Body of pancreas (tissue), 4 donors: ENCODE measurements around the gene SLC35E1.

ENCODE experiments used
- POLR2A ChIP-seq, 3 donors: fragments of 450-650 bp; IDR thresholded peaks; one replicate each; pipeline ENCODE4 v1.6.1; 2016; ENCODE audit warnings: antibody characterized with exemption in 3 of 3, mild to moderate bottlenecking in 2 of 3
- TF ChIP-seq, protein P1 (sequence below), 7 experiments: fragments of 450-650 bp in 4 of 7; fragments of 200-600 bp in 3 of 7; sonication (generic) in 3 of 7; IDR thresholded peaks; one replicate each; pipeline ENCODE4 v1.5.1; 2016 to 2019; ENCODE audit warnings: antibody characterized with exemption in 7 of 7

DNA sequence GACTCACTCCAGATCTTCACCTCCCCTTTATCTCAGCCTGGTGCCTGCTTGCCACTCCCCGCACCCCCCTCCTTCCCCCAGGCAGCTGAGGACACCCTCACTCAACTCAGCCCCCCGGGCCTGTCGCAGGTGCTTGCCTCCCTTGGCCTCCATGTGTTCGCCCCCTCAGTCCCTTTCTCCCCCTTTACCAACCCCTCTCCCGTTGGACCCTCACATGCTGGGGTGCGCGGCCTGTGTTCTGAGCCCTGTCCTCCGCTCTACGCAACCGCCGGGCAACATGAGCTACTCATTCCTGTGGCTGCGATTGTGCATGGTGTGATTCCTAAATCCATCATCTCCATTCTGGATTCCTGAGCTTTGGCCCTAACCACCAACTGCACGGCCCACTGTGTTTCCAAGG lies 35.1 kb downstream of the SLC35E1 start:
- TF ChIP-seq POLR2A (IDR thresholded peaks at IDR 0.05), result no peak
- TF ChIP-seq, protein P1, sequence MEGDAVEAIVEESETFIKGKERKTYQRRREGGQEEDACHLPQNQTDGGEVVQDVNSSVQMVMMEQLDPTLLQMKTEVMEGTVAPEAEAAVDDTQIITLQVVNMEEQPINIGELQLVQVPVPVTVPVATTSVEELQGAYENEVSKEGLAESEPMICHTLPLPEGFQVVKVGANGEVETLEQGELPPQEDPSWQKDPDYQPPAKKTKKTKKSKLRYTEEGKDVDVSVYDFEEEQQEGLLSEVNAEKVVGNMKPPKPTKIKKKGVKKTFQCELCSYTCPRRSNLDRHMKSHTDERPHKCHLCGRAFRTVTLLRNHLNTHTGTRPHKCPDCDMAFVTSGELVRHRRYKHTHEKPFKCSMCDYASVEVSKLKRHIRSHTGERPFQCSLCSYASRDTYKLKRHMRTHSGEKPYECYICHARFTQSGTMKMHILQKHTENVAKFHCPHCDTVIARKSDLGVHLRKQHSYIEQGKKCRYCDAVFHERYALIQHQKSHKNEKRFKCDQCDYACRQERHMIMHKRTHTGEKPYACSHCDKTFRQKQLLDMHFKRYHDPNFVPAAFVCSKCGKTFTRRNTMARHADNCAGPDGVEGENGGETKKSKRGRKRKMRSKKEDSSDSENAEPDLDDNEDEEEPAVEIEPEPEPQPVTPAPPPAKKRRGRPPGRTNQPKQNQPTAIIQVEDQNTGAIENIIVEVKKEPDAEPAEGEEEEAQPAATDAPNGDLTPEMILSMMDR (IDR thresholded peaks at IDR 0.05), result no peak
